DMS79 treated with DMSO at 0.1 percent for 48 hours (cell line): ENCODE data around the gene CNOT10.
"Not testable (repeated sequence)": the region's sequence is repeated elsewhere in the genome, so short reads cannot be mapped to it uniquely, and the experiment has no call there.

ENCODE experiments used
- DNase-seq: peaks from one replicate; lab custom pipeline; 2025; lab: John Stamatoyannopoulos, UW

CNOT10 gene

DNA sequence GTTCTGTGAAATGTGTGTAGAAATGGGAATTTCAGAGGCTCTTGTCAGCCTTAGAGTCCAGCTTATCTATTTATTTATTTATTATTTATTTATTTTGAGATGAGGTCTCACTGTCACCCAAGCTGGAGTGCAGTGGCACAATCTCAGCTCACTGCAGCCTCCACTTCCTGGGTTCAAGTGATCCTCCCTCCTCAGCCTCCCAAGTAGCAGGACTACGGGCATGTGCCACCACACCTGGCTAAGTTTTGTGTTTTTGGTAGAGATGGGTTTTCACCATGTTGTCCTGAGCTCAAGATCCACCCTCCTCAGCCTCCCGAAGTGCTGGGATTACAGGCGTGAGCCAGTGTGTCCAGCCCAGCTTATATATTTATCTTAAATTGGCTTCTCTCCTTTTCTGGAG lies 11.5 kb downstream of the CNOT10 start:
- no peak for DNase-seq

DNA sequence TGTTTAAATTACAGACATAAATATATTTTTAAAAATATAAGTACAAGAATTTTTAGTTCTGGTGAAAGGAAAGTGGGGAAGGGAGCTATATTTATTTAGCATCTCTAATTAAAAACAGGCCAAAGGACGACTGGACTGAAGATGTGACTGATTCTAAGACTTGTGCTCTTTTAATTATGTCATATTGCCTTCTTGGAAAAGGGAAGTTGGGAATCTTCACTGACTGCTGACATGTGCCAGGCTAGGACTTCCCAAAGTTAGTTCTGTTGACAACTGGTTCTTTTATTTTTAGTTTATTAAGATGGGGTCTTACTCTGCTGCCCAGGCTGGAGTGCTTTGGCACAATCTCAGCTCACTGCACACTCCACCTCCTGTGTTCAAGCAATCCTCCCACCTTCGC lies 13.5 kb downstream of the CNOT10 start:
- DNase-seq = no peak

DNA sequence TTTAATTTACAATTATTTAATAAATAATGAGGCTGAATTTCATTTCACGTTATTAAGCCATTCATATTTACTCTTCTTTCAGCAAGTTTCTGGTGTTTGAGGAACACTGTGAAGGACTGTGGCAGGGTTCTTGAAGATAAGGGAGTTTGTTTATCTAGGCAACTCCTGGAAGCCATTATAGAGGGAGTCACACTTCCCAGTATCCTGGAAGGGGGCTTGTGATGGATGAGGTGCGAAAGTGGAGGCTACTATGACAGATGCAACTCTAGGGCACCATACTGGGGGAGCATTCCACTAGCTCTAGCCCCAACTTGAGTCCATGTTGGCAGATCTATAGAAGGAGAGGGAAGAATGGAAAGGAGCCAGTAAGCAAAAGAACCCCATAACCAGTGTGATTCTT lies 14.4 kb downstream of the CNOT10 start:
- DNase-seq = no peak

DNA sequence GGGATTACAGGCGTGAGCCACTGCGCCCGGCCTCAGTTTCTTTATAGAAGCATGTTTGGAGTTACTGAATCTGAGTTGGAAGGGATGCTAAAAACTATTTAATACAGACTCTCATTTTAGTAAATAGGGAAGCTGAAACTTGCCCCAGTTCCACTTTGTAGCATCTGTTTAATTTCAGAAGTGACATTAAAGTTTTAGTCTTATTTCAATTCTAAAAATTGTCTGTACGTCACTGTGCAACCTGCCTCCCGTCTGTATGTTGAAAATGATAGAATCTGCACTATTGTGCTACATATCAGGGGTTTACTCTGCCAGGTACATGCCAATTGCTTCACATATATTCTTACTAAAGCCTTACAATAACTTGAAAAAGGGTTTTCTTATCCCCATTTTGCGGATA lies 15.3 kb downstream of the CNOT10 start:
- no peak for DNase-seq

DNA sequence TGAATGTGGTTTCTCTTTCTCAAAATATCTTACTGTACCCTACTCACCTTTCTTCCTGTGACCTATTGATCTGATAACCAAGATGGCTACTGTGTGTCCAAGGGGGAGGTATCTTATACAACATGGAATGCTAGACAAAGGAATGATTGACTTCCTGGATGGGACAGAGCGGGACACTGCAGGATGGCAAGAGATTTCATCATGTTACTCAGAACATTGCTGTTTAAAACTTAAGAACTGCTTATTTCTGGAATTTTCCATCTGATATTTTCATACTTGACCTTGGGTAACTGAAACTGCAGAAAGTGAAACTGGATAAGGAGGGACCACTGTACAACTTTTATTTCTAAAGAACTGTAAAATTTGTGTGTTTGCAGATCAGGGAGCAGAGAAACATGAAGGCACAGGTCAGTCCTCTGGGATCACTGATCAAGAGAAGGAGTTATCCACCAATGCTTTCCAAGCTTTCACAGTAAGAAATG lies 18.5 kb downstream of the CNOT10 start:
- DNase-seq = no peak

DNA sequence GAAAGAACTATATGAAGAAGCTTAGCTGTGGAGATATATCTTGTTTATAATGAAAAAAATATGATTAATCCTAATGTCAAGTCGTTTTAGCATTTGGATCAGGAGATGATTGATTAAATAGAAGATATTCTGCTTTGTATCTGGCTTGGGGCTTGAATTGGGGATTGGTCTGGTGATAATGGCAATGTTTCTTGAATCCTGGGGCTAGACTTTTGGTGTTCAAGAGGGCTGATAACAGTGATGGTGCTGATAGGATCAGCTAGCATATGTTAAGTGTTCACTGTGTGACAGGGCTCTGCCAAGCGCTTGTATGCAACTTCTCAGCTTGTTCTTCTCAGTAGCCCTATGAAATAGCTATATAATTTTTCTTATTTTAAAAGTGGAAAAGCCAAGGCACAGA lies 20.2 kb downstream of the CNOT10 start:
- DNase-seq = no peak

DNA sequence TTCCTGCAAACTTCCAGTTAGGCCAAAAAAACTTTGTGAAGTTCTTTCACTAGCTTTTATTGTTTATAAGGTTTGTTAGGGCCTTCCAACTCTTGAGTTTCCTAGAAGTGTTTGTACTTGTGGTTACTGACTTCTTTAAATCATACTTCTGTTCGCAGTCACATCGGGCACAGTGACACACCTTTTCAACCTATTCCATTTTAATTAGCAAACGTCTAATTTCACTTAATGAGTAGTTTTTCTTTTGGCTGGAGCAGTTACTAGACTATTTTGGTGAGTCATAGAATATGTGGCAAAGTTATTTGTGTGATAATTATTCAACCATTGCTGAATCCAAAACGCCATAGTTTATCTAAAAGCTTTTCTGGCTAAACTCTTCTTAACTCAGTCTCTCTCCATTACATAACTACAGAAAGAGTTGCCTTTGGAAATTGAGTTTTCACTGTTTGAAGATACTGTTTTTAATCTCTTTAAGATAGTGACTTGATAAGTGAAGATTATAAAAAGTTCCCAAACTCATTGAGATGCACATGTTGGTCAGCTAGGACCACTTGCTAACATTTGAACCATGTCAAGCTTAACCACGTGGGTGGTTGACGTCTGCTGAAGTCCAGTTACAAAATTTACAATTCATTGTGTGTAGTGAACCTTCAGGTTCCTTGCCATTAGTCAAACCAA lies 21.5 kb downstream of the CNOT10 start:
- DNase-seq = no peak

DNA sequence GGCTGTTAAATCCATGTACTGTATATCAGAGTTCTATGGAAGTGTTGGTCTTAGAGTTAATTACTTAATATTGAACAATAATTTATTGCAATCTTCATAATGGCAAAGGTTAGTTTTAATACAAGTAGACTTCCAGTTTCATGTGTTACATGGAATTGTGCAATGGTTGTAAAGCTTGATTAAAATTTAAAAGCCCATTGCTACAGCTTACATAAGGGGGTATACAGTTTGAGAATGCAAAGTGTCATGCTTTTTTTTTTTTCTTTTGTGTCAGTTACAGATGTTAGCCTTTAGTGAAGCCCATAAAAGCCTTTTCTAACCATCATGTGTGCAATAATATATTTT lies 22.0 kb downstream of the CNOT10 start:
- DNase-seq = no peak

DNA sequence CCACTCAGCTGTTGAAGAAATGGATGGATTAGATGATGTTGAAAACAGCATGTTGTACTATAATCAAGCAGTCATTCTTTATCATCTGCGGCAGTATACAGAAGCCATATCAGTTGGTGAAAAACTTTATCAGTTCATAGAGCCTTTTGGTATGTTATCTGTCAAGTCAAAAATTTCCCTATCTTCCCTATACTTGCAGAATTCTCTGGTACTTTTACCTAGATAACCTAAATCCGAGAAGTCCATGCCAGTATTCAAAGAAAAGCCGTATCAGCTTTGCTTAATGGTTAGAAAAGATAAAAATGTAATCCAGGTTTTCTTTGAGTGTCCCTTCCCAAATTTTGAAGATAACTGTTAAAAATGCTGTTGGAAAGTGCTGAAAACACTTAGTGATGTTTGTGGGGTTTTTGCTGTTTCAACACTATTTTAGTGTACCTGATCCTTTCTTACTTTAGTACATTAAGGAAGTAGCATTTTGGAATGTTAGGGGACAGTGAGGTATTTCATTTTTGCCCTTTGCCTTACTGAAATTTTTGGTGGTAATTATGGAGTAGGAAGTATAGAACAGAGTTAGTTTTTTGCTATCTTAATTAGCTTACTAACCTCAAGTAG lies 23.8 kb downstream of the CNOT10 start:
- no peak for DNase-seq

DNA sequence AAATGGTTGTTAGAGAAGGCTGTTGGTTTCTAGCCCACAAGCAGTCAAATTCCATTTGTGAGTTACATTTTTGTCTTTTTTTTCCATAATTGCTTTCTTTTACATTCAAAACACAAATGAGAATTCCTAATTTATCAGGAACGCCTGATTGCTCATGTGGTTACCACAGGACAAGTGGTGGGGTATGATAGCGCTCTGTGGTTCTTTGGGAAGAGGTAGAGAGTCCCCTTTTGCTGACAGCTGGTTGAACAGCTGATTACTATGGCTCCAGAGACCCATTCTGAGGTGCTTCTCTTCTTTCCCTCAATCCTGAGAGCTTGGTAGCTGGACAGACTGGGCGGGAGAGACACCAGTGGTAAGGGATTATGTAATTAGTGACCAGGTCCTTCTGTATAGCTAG lies 24.4 kb downstream of the CNOT10 start:
- no peak for DNase-seq

DNA sequence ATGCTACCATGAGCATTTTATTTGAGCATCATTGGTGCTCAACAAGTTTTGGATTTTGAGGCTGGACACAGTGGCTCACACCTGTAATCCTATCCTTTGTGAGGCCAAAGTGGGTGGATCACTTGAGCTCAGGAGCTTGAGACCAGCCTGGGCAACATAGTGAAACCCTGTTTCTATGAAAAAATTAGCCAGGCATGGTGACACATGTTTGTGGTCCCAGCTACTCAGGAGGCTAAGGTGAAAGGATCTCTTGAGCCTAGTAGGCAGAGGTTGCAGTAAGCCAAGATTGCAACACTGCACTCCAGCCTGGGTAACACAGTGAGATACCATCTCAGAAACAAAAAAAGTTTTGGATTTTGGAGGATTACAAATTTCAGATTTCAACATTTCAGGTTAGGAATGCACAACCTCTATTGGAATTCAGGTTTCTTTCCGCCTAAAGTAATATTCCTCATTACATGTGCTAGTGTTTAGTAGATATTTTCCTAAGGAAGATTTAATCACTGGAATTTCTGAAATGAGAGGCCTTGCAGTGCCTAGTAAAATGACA lies 27.6 kb downstream of the CNOT10 start:
- DNase-seq = no peak

DNA sequence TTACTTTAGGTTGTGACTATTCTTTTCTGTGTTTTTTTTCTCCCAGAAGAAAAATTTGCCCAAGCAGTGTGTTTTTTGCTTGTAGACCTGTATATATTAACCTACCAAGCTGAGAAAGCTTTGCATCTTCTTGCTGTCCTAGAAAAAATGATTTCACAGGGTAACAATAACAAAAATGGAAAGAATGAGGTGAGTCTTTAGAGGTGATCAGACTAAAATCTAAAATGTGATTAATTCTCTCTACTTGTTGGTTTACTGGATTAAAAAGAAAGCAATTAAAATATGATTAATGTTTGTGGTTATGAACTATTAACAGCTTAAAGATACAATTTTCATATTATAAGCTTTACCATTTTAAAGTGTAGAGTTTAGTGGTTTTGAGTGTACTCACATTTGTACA lies 28.2 kb downstream of the CNOT10 start:
- DNase-seq = no peak

DNA sequence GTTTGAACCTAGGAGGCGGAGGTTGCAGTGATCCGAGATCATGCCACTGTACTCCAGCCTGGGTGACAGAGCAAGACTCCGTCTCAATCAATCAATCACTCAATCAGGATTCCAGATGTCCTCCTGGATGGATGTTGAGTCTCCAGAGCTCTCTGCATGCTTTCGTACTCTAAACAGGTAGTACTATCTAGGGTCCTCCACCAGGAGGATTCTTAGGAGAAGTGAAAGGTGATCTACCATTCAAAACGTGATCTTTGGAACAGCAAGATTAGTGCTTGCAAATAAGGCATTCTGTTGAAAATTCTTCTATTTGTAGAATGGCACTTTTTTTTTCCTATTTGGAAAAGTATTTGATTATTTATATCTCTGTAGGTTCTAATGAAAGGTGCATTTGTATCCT lies 34.3 kb downstream of the CNOT10 start:
- DNase-seq = no peak

DNA sequence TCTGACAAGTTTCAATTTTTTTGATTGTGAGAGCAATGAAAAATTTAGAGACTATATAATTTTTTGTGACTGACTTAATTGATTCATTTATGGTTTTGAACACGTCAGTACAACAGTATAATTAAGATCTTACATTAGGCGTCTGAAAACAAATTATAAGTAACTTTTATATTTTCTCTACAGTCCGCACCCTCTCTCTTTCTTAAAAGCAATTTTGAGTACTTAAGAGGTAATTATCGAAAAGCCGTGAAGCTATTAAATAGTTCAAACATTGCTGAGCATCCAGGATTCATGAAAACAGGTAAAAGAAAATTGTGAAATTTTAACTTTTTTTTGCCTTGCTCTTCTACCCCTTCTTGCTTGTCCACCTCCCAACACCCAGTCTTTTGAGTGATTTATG lies 34.9 kb downstream of the CNOT10 start:
- no peak for DNase-seq

DNA sequence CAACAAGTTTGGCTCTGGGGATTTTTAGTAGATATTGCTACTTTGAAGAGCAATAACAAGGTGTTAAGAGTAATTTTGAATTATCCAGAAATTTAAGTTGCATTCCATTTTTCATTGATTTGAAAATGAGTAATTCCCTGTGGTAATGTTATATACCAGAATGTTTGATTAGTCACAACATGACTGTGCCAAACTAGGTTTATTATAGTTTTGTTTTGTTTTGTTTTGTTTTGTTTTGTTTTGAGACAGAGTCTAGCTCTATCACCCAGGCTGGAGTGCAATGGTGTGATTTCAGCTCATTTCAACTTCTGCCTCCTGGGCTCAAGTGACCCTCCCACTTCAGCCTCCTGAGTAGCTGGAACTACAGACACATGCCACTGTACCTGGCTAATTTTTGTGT lies 40.7 kb downstream of the CNOT10 start:
- DNase-seq = no peak

DNA sequence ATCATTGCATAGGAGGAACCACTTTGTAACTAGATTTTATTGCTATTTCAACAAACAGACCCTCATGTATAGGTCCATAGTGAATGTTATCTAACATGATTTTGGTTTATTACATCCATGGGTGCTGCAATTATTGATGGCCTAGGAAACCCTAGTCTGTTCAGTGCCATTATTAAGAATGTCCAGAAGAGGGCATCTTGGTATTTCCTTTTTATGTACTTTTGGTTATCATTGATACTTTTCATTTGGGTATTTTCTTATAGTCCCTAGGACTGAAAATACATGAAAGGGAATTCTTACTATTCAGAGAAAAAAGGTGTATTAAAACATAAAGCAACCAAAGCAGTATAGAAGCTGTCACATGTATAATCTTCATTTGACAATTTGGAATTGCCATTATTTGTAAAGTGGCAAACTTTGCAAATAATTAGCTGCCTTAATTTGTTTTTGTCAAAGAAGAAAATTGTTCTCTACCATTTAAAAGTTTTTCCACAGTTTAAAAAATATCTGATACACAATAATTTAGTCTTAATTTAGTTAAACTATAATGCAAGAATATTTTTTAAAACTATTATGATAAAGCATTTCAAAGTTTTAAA lies 48.7 kb downstream of the CNOT10 start:
- peak; percentile 0 for DNase-seq

DNA sequence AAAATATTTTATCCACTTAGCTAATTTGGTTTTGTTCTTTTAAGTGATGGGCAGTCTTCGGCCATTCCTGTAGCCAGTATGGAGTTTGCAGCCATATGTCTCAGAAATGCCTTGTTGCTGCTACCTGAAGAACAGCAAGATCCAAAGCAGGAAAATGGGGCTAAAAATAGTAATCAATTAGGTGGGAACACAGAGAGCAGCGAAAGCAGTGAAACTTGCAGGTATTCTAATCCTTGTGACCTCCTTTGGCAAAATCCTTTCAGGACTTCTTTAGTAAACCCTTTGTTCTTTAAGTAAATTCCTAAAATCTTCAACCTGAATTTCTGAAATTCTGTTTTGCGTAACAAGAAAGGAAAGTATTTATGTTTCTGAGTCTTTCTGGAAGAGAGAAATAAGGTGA lies 49.8 kb downstream of the CNOT10 start:
- DNase-seq = no peak

DNA sequence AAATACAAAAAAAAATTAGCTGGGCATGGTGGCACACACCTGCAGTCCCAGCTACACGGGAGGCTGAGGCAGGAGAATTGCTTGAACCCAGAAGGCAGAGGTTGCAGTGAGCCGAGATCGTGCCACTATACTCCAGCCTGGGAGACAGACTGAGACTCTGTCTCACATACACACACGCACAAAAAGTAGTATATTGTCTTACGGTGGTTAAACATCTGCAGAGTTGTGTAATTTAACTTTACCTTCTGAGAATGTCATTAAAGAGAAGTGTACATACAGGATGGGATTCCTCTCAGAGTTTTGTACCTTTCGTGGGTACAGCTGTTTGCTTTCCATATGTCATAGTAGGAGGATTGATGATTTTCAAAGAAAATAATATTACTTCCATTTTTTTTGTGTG lies 58.5 kb downstream of the CNOT10 start:
- DNase-seq = not testable (repeated sequence)

DNA sequence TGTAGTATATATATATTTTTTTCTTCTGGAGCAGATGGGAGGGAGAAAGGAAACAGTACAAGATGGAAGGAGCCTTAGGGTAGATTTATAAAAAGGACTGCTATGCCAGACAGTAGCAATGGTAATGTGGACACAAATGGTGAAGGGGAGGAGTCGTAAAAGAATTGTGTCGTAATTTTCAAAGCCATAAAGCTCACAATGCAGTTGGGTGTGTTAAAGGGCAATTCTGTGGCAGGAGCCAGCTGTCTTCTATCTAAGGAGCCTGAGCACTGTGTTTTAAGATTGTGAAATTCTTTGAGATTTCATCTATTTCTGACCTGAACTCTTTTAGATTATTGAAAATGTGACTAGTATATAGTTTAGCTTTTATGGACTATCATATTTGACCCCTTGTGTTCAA lies 58.9 kb downstream of the CNOT10 start:
- no peak for DNase-seq

DNA sequence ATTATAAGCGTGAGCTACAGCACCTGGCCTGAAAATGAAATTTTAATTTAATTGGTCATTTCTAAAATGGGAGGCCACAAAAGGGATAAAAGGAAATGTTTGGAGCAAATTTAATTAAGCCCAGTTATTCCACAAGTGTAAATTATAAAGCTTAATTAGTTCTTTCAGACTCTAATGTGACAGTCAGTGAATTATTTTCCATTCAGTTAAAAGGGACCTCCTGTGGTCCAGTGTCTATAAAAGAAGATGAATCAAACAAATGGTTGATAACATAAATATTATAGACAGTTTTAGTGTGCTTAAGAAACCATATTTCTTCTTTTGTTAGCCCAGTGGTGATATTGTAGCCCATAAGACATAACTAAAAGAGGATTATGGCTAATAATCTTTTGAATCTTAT lies 66.4 kb downstream of the CNOT10 start:
- DNase-seq = no peak

DNA sequence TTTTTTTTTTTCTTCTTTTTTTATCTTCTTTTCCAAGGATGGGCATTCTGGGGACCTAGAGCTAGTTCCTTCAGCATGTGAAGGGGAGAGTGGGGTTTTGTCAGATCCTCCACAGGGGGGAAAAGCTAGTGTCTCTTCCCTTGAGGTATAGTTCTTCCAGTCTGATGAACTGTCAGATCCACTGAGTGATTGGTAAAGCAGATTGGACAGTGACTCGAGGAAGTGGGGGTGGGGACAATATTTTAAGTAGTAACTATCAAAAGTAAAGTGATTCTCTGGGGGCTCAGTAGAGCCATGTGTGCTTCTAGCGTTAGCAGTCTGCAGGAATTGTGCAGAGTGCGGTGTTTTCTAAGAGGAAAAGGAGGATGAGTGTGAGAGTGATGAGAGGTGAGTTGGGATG lies 70.8 kb downstream of the CNOT10 start:
- no peak for DNase-seq

DNA sequence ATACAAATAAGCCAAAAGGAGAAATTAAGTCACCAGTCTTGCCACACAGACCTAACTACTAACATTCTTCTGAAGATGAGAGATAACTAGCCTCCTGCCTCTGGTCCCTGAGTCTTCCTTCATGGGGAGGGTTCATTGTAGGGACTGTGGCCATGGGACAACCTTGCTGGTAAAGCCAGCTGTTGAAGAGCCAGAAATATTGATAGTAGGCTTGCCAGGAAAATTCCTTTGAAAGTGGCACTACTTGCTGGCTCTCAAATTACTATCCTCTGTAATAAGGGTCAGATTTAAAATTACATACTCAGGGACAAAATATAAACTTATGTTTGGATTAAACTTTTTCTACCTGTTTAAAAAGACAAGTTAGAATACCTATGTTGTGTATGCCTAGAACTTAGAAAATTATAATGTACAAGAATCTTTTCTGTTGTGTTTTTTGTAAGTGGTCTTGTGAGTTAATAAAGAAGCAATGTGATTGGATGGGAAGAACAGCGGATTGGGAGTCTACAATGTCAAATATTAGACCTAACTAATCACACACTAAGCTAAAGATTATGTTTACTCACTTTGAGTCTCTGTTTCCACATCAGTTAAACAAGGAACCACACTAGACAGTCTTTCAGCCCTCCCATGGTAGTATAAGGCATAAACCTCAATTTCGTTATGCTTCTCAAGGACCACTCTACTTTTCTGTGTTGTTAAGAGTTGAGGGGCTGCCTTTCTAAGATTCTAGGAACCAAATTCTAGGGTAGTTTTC lies 72.8 kb downstream of the CNOT10 start:
- no peak for DNase-seq

DNA sequence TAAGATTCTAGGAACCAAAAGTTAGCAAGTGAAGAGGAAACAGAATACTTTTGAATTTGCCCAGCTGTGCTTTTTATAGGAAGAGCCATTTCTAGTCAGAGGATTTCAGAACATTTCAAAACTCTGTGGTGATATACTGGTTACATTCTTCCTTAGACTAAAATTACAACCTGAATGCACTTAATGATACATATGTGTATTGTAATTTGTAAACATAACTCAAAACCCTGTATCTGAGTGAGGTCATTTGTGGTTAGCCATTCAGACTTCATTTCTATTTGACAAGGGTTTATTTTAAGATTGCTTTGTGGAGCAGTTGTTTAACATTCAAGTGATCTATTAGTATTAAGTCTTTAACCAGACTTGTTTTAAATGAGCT lies 73.4 kb downstream of the CNOT10 start:
- no peak for DNase-seq
